ENCODE measurements around the gene PAXX. TPM values are rescaled to one million over a fixed set of nuclear protein-coding genes. Genes with fewer than 3 reads are reported as not detected.

Gene PAXX
- total and polyA plus RNA-seq, 2 donors (not counting 1 experiment from before 2014, with no cell fraction given) = 74.8 to 167 TPM

DNA sequence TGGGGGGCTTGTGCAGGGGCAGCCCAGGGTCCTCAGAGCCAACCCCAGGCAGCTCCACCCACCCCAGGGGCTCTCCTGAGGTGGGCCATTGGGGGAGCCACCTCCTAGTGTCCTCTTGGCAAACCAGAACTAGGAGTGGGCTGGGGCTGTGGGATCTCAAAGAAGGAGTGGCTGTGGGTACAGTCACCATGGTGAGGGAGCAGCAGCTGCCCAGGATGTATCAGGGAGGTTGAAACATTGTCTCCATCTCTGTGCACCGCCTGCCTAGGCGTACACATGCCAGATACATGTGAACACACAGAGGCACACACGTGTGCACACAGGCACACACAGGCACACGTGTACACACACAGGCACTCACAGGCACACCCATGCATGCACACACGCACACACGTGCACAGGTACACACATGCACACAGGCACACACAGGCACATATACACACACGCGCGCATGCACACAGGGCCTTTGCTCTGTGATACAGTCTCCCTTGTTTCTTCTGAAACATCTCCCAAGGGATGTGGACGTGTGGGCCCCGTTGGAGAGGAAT, 29.4 kb upstream of the PAXX start:
- peaks cover 11% of the 10 kb centered on the region for H3K4me1 Mint-ChIP-seq
- no peak overlapping the region for H3K4me2 ChIP-seq (replicated peaks; ENCODE audit: low read depth, low read length, poor library complexity, severe bottlenecking)
- intact Hi-C loops (cut with micrococcal nuclease) = no loop called here
- no peak overlapping the region for H3K4me3 ChIP-seq (ENCODE audit: control extremely low read depth in 1 of 5, extremely low read depth in 1 of 5, insufficient read depth in 1 of 5, low read depth in 2 of 5, low read length in 4 of 5)
- TF ChIP-seq, protein P1, sequence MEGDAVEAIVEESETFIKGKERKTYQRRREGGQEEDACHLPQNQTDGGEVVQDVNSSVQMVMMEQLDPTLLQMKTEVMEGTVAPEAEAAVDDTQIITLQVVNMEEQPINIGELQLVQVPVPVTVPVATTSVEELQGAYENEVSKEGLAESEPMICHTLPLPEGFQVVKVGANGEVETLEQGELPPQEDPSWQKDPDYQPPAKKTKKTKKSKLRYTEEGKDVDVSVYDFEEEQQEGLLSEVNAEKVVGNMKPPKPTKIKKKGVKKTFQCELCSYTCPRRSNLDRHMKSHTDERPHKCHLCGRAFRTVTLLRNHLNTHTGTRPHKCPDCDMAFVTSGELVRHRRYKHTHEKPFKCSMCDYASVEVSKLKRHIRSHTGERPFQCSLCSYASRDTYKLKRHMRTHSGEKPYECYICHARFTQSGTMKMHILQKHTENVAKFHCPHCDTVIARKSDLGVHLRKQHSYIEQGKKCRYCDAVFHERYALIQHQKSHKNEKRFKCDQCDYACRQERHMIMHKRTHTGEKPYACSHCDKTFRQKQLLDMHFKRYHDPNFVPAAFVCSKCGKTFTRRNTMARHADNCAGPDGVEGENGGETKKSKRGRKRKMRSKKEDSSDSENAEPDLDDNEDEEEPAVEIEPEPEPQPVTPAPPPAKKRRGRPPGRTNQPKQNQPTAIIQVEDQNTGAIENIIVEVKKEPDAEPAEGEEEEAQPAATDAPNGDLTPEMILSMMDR (IDR thresholded peaks at IDR 0.05) = no peak
- TF ChIP-seq EZH2 (IDR thresholded peaks at IDR 0.05; ENCODE audit: borderline replicate concordance, insufficient read depth, low read depth, low read length, poor library complexity, severe bottlenecking) = no peak
- no peaks in the 10 kb centered on the region for H3K9me3 Mint-ChIP-seq (ENCODE audit: insufficient read depth)
- no peaks in the 10 kb centered on the region for H3K36me3 ChIP-seq (replicated peaks in 1 of 2; ENCODE audit: control extremely low read depth in 1 of 2, control insufficient read depth in 1 of 2, extremely low read depth in 1 of 2, insufficient read depth in 2 of 2, low read length in 1 of 2)
- no peak overlapping the region for H2AFZ ChIP-seq (ENCODE audit: insufficient read depth, low read depth, low read length, poor library complexity, severe bottlenecking)
- H3K4me1 ChIP-seq (ENCODE audit: control insufficient read depth in 2 of 2, insufficient read depth in 2 of 2, low read length in 2 of 2) = peaks cover 5 to 10% of the 10 kb centered on the region in 2 donors
- H3K27me3 Mint-ChIP-seq = peaks cover 5% of the 10 kb centered on the region
- DNase-seq (no peak), ATAC-seq (ENCODE audit: low read depth) (no peak)
- CTCF ChIA-PET = no interaction called here
- H3K27ac Mint-ChIP-seq = peak overlapping the region; percentile 61
- peaks cover 0 to 7% (median under 1%) of the 10 kb centered on the region in 4 experiments for H3K27me3 ChIP-seq (replicated peaks in 1 of 4; ENCODE audit: control extremely low read depth in 1 of 4, control insufficient read depth in 3 of 4, insufficient read depth in 4 of 4, low read length in 3 of 4)
- H3K4me3 Mint-ChIP-seq = no peak overlapping the region
- POLR2A ChIA-PET = no interaction called here
- H3K9me3 ChIP-seq (ENCODE audit: control extremely low read depth in 1 of 3, control insufficient read depth in 2 of 3, insufficient read depth in 1 of 3, low read length in 2 of 3) = peaks cover 0 to 2% (median 0%) of the 10 kb centered on the region in 3 donors
- H3K9ac ChIP-seq (ENCODE audit: low read length) = no peak overlapping the region
- no peaks in the 10 kb centered on the region for H3K79me2 ChIP-seq (ENCODE audit: control insufficient read depth, insufficient read depth, low read length)
- 82% methylated on average over 7 of the region's 11 CpGs for WGBS (ENCODE audit: insufficient coverage)
- H3K27ac ChIP-seq (ENCODE audit: low read length in 2 of 2) = no peak overlapping the region
- no peaks in the 10 kb centered on the region for H4K20me1 ChIP-seq (ENCODE audit: control insufficient read depth, insufficient read depth, low read length, poor library complexity, severe bottlenecking)

DNA sequence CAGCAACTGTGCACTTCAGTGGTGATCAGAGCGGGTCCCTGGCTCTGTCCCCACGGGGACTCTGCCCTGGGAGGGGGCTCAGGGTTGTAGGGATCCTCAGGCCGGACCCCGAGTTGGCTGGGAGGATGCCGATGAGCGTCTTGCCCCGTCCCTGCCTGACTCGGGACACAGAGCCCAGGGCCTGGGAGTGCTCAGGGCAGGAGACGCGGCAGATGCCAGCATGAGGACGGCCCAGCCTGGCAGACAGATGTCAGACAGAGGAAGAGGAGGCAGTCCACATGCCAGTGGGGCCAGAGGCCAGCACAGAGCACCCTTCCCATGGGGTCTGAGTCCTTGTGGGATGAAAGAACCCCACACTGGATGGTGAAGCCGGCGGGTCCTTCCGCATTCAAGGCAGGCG, 28.9 kb upstream of the PAXX start:
- no peaks in the 10 kb centered on the region for H3K36me3 ChIP-seq (replicated peaks in 1 of 2; ENCODE audit: control extremely low read depth in 1 of 2, control insufficient read depth in 1 of 2, extremely low read depth in 1 of 2, insufficient read depth in 2 of 2, low read length in 1 of 2)
- no peaks in the 10 kb centered on the region for H4K20me1 ChIP-seq (ENCODE audit: control insufficient read depth, insufficient read depth, low read length, poor library complexity, severe bottlenecking)
- no peak overlapping the region for H2AFZ ChIP-seq (ENCODE audit: insufficient read depth, low read depth, low read length, poor library complexity, severe bottlenecking)
- no peak overlapping the region for H3K4me3 ChIP-seq (ENCODE audit: control extremely low read depth in 1 of 5, extremely low read depth in 1 of 5, insufficient read depth in 1 of 5, low read depth in 2 of 5, low read length in 4 of 5)
- POLR2A ChIA-PET = no interaction called here
- peaks cover 5 to 10% of the 10 kb centered on the region in 2 donors for H3K4me1 ChIP-seq (ENCODE audit: control insufficient read depth in 2 of 2, insufficient read depth in 2 of 2, low read length in 2 of 2)
- no peak overlapping the region for H3K27ac ChIP-seq (ENCODE audit: low read length in 2 of 2)
- Mint-ChIP-seq H3K27me3 (peaks cover 5% of the 10 kb centered on the region), H3K4me3 (no peak overlapping the region), H3K27ac (no peak overlapping the region), H3K4me1 (peaks cover 11% of the 10 kb centered on the region), H3K9me3 (ENCODE audit: insufficient read depth) (no peaks in the 10 kb centered on the region)
- no peak overlapping the region for H3K4me2 ChIP-seq (replicated peaks; ENCODE audit: low read depth, low read length, poor library complexity, severe bottlenecking)
- DNase-seq = no peak
- intact Hi-C loops (cut with micrococcal nuclease) = no loop called here
- TF ChIP-seq, protein P1 (IDR thresholded peaks at IDR 0.05) = no peak
- no peak for TF ChIP-seq EZH2 (IDR thresholded peaks at IDR 0.05; ENCODE audit: borderline replicate concordance, insufficient read depth, low read depth, low read length, poor library complexity, severe bottlenecking)
- H3K79me2 ChIP-seq (ENCODE audit: control insufficient read depth, insufficient read depth, low read length) = no peaks in the 10 kb centered on the region
- no peak overlapping the region for H3K9ac ChIP-seq (ENCODE audit: low read length)
- peaks cover 0 to 7% (median under 1%) of the 10 kb centered on the region in 4 experiments for H3K27me3 ChIP-seq (replicated peaks in 1 of 4; ENCODE audit: control extremely low read depth in 1 of 4, control insufficient read depth in 3 of 4, insufficient read depth in 4 of 4, low read length in 3 of 4)
- WGBS (ENCODE audit: insufficient coverage) = 91% methylated on average over 15 of the region's 15 CpGs
- CTCF ChIA-PET = no interaction called here
- H3K9me3 ChIP-seq (ENCODE audit: control extremely low read depth in 1 of 3, control insufficient read depth in 2 of 3, insufficient read depth in 1 of 3, low read length in 2 of 3) = peaks cover 0 to 2% (median 0%) of the 10 kb centered on the region in 3 donors
- no peak for ATAC-seq (ENCODE audit: low read depth)
